ENCODE measurements around the gene GZF1. TPM values are rescaled to one million over a fixed set of nuclear protein-coding genes. Genes with fewer than 3 reads are reported as not detected.

The GZF1 gene
- total and polyA plus RNA-seq, 2 donors: 8.5 to 10.6 TPM

DNA sequence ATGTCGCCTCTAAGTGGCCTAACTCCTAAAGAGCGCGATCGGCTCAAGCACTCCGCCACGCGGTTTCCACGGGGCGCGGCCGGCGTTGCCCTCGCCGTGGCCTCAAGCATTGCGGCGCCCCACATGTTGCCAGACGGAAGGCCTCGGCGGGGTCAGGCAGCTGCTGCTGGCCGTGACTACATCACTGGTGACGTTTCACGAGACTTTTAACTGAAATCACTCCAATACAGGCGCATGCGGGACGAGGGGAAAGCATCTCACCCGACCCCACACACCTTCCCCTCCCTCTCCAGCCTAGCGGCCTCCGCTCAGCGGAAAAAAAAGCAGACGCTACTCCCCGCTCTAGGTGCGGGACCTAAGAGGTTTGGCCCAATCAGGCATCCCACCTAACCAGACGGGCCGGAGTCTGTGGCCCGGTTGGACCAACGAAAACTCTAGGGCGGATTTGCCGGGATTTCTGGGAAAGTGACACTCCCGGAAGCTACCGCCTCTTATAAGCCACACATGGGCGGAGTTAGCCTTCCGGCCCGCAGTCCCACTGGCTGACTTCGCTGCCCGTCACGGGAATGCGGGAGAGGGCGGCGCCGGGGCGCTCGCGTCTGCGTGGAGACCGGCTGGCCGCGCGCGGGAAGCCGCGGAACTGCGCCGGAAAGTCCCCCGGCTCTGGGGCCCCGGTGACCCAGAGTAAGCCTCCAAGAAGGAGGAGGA is 11.6 kb upstream of the GZF1 start, which contains the start of gene NXT1:
TSS of gene NXT1 (plus strand) at position 596 of the 708 bp plus-strand sequence. CDS start 3,251 bp downstream, outside the sequence.
- Histone ChIP-seq H3K4me1 (ENCODE audit: control insufficient read depth in 2 of 2, insufficient read depth in 2 of 2, low read length in 2 of 2) (peaks cover 11 to 20% of the 10 kb centered on the region in 2 donors), H3K36me3 (ENCODE audit: control insufficient read depth in 2 of 2, insufficient read depth in 2 of 2, low read length in 1 of 2) (peaks cover 8 to 14% of the 10 kb centered on the region in 2 donors), H3K4me3 (ENCODE audit: low read length in 2 of 2) (peak within 1 kb of the TSS; percentile 62 to 91), H3K27ac (ENCODE audit: low read depth in 1 of 2, low read length in 1 of 2) (peak within 1 kb of the TSS; percentile 95 to 99), H3K9me3 (ENCODE audit: control insufficient read depth in 2 of 2, insufficient read depth in 1 of 2, low read length in 1 of 2) (peaks cover 0 to 1% of the 10 kb centered on the region in 2 donors), H3K27me3 (ENCODE audit: control insufficient read depth in 2 of 2, insufficient read depth in 1 of 2, low read length in 1 of 2) (no peaks in the 10 kb centered on the region)
- peak; percentile 89 to 98 (median 94) for DNase-seq (ENCODE audit: low read depth in 6 of 9, low spot score in 9 of 9)
- WGBS: under 1% methylated on average over 65 of the region's 65 CpGs

GRCh38 chr20:23350904-23351838 is 10.8 kb upstream of the GZF1 start:
- Histone ChIP-seq H3K4me3 (ENCODE audit: low read length in 2 of 2) (peak overlapping the region; percentile 62 to 91), H3K27ac (ENCODE audit: low read depth in 1 of 2, low read length in 1 of 2) (peak overlapping the region; percentile 75 to 95), H3K4me1 (ENCODE audit: control insufficient read depth in 2 of 2, insufficient read depth in 2 of 2, low read length in 2 of 2) (peaks cover 11 to 20% of the 10 kb centered on the region in 2 donors), H3K27me3 (ENCODE audit: control insufficient read depth in 2 of 2, insufficient read depth in 1 of 2, low read length in 1 of 2) (no peaks in the 10 kb centered on the region), H3K9me3 (ENCODE audit: control insufficient read depth in 2 of 2, insufficient read depth in 1 of 2, low read length in 1 of 2) (peaks cover 0 to 1% of the 10 kb centered on the region in 2 donors), H3K36me3 (ENCODE audit: control insufficient read depth in 2 of 2, insufficient read depth in 2 of 2, low read length in 1 of 2) (peaks cover 8 to 19% of the 10 kb centered on the region in 2 donors)
- WGBS: 4% methylated on average over 64 of the region's 64 CpGs
- peak in 6 of 9 donors; percentile 32 to 70 (median 40) for DNase-seq (ENCODE audit: low read depth in 6 of 9, low spot score in 9 of 9)

DNA sequence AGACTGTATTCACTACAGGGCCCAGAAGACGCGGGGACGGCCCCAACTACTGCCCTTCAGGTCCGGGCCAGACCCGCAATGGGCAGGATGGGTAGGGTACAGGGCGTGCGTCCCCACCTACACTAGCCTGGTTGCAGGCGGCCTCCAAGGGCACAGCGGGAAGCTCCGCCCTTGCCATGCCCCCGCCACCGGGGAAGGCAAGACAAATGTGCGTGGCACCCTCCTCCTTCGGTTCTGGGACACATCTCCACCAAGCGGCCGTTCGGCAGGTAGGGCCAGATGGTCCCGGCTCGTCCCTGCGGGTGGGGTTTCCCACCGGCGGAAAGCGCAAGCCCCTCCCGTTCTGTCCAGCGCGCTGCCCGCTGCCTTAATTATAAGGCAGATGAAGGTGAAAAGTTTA is 5.8 kb upstream of the GZF1 start:
- Histone ChIP-seq H3K4me3 (ENCODE audit: low read length in 2 of 2) (no peak overlapping the region), H3K27me3 (ENCODE audit: control insufficient read depth in 2 of 2, insufficient read depth in 1 of 2, low read length in 1 of 2) (no peaks in the 10 kb centered on the region), H3K4me1 (ENCODE audit: control insufficient read depth in 2 of 2, insufficient read depth in 2 of 2, low read length in 2 of 2) (peaks cover 11 to 29% of the 10 kb centered on the region in 2 donors), H3K36me3 (ENCODE audit: control insufficient read depth in 2 of 2, insufficient read depth in 2 of 2, low read length in 1 of 2) (peaks cover 8 to 21% of the 10 kb centered on the region in 2 donors), H3K27ac (ENCODE audit: low read depth in 1 of 2, low read length in 1 of 2) (no peak overlapping the region), H3K9me3 (ENCODE audit: control insufficient read depth in 2 of 2, insufficient read depth in 1 of 2, low read length in 1 of 2) (no peaks in the 10 kb centered on the region)
- DNase-seq (ENCODE audit: low read depth in 6 of 9, low spot score in 9 of 9): no peak
- 95% methylated on average over 27 of the region's 27 CpGs for WGBS

- H3K4me1 ChIP-seq (ENCODE audit: control insufficient read depth in 2 of 2, insufficient read depth in 2 of 2, low read length in 2 of 2): peaks cover 9 to 25% of the 10 kb centered on the region in 2 donors
- H3K27ac ChIP-seq (ENCODE audit: low read depth in 1 of 2, low read length in 1 of 2): peak overlapping the region; percentile 86 to 95
- peak overlapping the region; percentile 70 to 79 for H3K4me3 ChIP-seq (ENCODE audit: low read length in 2 of 2)
- WGBS: under 1% methylated on average over 71 of the region's 71 CpGs
- H3K9me3 ChIP-seq (ENCODE audit: control insufficient read depth in 2 of 2, insufficient read depth in 1 of 2, low read length in 1 of 2): no peaks in the 10 kb centered on the region
- H3K27me3 ChIP-seq (ENCODE audit: control insufficient read depth in 2 of 2, insufficient read depth in 1 of 2, low read length in 1 of 2): no peaks in the 10 kb centered on the region
- peak; percentile 96 to 99 (median 97) for DNase-seq (ENCODE audit: low read depth in 6 of 9, low spot score in 9 of 9)
- peaks cover 8 to 21% of the 10 kb centered on the region in 2 donors for H3K36me3 ChIP-seq (ENCODE audit: control insufficient read depth in 2 of 2, insufficient read depth in 2 of 2, low read length in 1 of 2)
Observed at GRCh38 chr20:23357767-23358562, 4.0 kb upstream of the GZF1 start.

DNA sequence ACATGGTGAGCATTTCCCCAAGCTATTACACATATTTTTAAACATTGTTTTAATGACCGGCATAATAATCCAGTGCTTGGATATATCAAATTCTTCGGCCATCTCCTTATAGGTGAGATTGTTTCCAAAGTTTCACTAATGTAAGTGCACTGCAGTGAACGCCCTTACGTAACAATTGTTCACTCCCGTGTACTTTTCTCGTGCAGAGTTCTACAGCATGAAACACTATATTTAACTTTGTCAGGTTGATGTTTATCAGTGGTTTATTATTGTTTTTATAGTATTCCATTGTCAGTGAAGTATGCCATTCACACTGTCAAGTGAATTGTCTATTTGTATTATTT is 3.4 kb upstream of the GZF1 start:
- WGBS: 46% methylated on average over 6 of the region's 6 CpGs
- peak overlapping the region; percentile 70 to 79 for H3K4me3 ChIP-seq (ENCODE audit: low read length in 2 of 2)
- no peak for DNase-seq (ENCODE audit: low read depth in 6 of 9, low spot score in 9 of 9)
- peaks cover 8 to 20% of the 10 kb centered on the region in 2 donors for H3K36me3 ChIP-seq (ENCODE audit: control insufficient read depth in 2 of 2, insufficient read depth in 2 of 2, low read length in 1 of 2)
- H3K4me1 ChIP-seq (ENCODE audit: control insufficient read depth in 2 of 2, insufficient read depth in 2 of 2, low read length in 2 of 2): peaks cover 9 to 29% of the 10 kb centered on the region in 2 donors
- peak overlapping the region in 1 of 2 donors; percentile 86 for H3K27ac ChIP-seq (ENCODE audit: low read depth in 1 of 2, low read length in 1 of 2)
- H3K9me3 ChIP-seq (ENCODE audit: control insufficient read depth in 2 of 2, insufficient read depth in 1 of 2, low read length in 1 of 2): no peaks in the 10 kb centered on the region
- H3K27me3 ChIP-seq (ENCODE audit: control insufficient read depth in 2 of 2, insufficient read depth in 1 of 2, low read length in 1 of 2): no peaks in the 10 kb centered on the region

DNA sequence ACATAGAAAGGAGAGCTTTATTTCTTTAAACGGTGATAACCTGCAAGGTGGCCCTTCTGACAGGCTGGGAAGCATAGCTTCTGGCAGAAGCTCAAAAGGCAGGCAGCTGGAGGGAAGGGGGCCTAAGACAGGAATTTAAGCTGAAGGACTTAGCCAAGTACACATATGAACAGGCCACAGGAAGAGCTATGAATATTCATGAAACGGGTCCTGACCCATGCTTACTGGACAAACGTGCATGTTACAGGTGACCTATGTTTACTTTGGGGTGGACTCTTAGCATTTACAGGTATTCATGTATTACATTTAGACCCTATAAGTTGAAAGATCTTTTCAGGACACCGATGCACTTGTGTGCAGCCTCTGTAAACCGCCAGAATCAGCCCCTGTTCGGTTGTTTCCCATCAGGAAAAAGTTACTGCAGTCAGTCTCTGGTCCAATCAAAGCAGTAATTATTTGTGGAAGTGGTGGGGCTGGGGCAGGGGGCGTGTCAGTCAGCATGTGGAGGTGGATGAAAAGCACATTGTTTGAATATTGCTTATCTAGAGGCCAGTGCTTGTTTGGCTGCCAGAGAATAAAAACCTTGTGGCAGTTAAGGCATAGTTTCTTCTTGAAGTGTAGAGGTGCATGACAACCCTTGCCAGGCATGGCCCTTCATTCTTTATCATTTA is 2.9 kb upstream of the GZF1 start:
- peak overlapping the region in 1 of 2 donors; percentile 16 for H3K27ac ChIP-seq (ENCODE audit: low read depth in 1 of 2, low read length in 1 of 2)
- H3K9me3 ChIP-seq (ENCODE audit: control insufficient read depth in 2 of 2, insufficient read depth in 1 of 2, low read length in 1 of 2): no peaks in the 10 kb centered on the region
- H3K4me3 ChIP-seq (ENCODE audit: low read length in 2 of 2): no peak overlapping the region
- WGBS: 91% methylated on average over 7 of the region's 7 CpGs
- H3K36me3 ChIP-seq (ENCODE audit: control insufficient read depth in 2 of 2, insufficient read depth in 2 of 2, low read length in 1 of 2): peaks cover 8 to 15% of the 10 kb centered on the region in 2 donors
- no peaks in the 10 kb centered on the region for H3K27me3 ChIP-seq (ENCODE audit: control insufficient read depth in 2 of 2, insufficient read depth in 1 of 2, low read length in 1 of 2)
- H3K4me1 ChIP-seq (ENCODE audit: control insufficient read depth in 2 of 2, insufficient read depth in 2 of 2, low read length in 2 of 2): peaks cover 9 to 29% of the 10 kb centered on the region in 2 donors
- no peak for DNase-seq (ENCODE audit: low read depth in 6 of 9, low spot score in 9 of 9)

- Histone ChIP-seq H3K9me3 (ENCODE audit: control insufficient read depth in 2 of 2, insufficient read depth in 1 of 2, low read length in 1 of 2) (no peaks in the 10 kb centered on the region), H3K36me3 (ENCODE audit: control insufficient read depth in 2 of 2, insufficient read depth in 2 of 2, low read length in 1 of 2) (peaks cover 4 to 12% of the 10 kb centered on the region in 2 donors), H3K27ac (ENCODE audit: low read depth in 1 of 2, low read length in 1 of 2) (peak overlapping the region in 1 of 2 donors; percentile 94), H3K4me3 (ENCODE audit: low read length in 2 of 2) (peak overlapping the region in 1 of 2 donors; percentile 67), H3K4me1 (ENCODE audit: control insufficient read depth in 2 of 2, insufficient read depth in 2 of 2, low read length in 2 of 2) (peaks cover 9 to 29% of the 10 kb centered on the region in 2 donors), H3K27me3 (ENCODE audit: control insufficient read depth in 2 of 2, insufficient read depth in 1 of 2, low read length in 1 of 2) (no peaks in the 10 kb centered on the region)
- no peak for DNase-seq (ENCODE audit: low read depth in 6 of 9, low spot score in 9 of 9)
- WGBS: 96% methylated on average over 1 of the region's 1 CpG
Observed at GRCh38 chr20:23360531-23360930, 1.5 kb upstream of the GZF1 start.

DNA sequence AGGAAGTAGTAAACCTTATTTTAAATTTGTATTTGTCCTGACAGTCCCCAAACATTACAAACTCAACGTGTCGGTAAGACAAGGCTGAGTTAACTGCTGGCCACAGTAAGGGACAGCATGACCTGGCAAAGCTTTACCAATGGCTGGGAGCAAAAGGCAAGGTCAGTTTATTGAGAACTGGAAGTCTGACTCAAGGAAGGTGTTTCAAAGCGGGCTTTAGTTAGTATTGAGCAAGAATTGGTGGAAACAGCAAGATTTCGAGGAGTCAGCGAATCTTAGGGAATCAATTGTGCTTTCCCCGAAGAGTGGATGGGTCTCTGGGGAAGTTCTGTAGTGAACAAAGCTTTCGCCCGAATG is 885 bp upstream of the GZF1 start:
- peak overlapping the region; percentile 67 to 81 for H3K4me3 ChIP-seq (ENCODE audit: low read length in 2 of 2)
- peak overlapping the region; percentile 94 to 97 for H3K27ac ChIP-seq (ENCODE audit: low read depth in 1 of 2, low read length in 1 of 2)
- WGBS: 6% methylated on average over 8 of the region's 8 CpGs
- peak in 3 of 9 donors; percentile 13 to 26 (median 13) for DNase-seq (ENCODE audit: low read depth in 6 of 9, low spot score in 9 of 9)
- no peaks in the 10 kb centered on the region for H3K27me3 ChIP-seq (ENCODE audit: control insufficient read depth in 2 of 2, insufficient read depth in 1 of 2, low read length in 1 of 2)
- peaks cover 11 to 29% of the 10 kb centered on the region in 2 donors for H3K4me1 ChIP-seq (ENCODE audit: control insufficient read depth in 2 of 2, insufficient read depth in 2 of 2, low read length in 2 of 2)
- peaks cover 6 to 12% of the 10 kb centered on the region in 2 donors for H3K36me3 ChIP-seq (ENCODE audit: control insufficient read depth in 2 of 2, insufficient read depth in 2 of 2, low read length in 1 of 2)
- no peaks in the 10 kb centered on the region for H3K9me3 ChIP-seq (ENCODE audit: control insufficient read depth in 2 of 2, insufficient read depth in 1 of 2, low read length in 1 of 2)
